Measurements from ENCODE around the gene ETFA. TPM values are rescaled to one million over a fixed set of nuclear protein-coding genes. Genes with fewer than 3 reads are reported as not detected.
A peak's percentile ranks its signal among the peaks of the same experiment; 100 is the strongest.

ETFA gene
- total and polyA plus RNA-seq, 9 of the 15 experiments (the other 6 are each of a cell fraction or from before 2014, with no cell fraction given), result 130 to 543 (median 232) TPM

DNA sequence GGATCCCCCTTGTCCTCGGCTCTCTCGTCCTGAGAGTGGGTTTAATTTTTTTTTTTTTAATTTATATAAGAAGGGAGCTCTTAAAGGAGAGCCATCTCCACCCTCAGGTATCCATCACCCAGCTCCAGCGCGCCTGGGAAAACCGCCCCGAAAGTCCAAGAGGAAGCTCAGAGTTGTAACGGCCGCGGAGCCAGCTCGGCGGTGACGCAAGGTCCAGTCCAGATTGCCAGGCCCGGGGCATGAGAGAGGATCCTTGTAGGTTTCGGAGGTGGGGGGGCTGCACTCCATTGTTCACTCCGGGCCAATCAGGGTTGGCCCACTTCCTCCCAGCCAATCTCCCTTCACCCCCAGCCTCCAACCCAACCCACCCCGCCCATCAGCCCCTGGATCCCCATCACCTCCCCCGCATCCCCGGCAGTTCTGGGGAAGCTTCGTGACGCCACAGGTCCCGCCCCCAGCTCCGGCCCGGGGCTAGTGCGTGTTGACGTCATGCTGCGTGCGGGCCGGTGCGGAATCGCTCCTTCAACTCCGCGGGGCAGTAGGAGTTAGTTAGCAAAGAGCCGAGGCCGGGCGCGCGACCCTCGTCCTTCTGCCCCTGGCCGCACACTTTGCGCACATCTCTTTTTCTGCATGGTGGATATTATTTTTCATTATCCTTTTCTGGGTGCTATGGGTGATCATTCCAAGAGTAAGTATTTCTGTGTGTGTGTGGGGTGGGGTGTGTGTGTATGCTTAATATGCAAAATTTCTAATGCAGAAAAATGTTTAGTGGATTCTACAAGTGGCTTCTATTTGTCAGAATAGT is 25.2 kb upstream of the ETFA start, which contains the start of gene ISL2 (continued):
- no peak for TF ChIP-seq RREB1 (CRISPR knock-in tag; IDR thresholded peaks at IDR 0.05)
- TF ChIP-seq ARID2 (IDR thresholded peaks at IDR 0.05), result no peak
- TF ChIP-seq JUN (IDR thresholded peaks at IDR 0.05; ENCODE audit: borderline replicate concordance, low read depth, low read length), result peak; percentile 44; the same call in 1 of the 2 replicates
- no peak for TF ChIP-seq JUN (CRISPR knock-in tag; IDR thresholded peaks at IDR 0.05; ENCODE audit: borderline replicate concordance)
- no peak for TF ChIP-seq ZNF354B (CRISPR knock-in tag; IDR thresholded peaks at IDR 0.05)
- TF ChIP-seq CXXC5 (CRISPR knock-in tag; IDR thresholded peaks at IDR 0.05), result peak; percentile 91
- TF ChIP-seq LARP7 (IDR thresholded peaks at IDR 0.05), result no peak
- no peak for TF ChIP-seq NCOA4 (IDR thresholded peaks at IDR 0.05; ENCODE audit: partially characterized antibody)
- TF ChIP-seq, protein P1, sequence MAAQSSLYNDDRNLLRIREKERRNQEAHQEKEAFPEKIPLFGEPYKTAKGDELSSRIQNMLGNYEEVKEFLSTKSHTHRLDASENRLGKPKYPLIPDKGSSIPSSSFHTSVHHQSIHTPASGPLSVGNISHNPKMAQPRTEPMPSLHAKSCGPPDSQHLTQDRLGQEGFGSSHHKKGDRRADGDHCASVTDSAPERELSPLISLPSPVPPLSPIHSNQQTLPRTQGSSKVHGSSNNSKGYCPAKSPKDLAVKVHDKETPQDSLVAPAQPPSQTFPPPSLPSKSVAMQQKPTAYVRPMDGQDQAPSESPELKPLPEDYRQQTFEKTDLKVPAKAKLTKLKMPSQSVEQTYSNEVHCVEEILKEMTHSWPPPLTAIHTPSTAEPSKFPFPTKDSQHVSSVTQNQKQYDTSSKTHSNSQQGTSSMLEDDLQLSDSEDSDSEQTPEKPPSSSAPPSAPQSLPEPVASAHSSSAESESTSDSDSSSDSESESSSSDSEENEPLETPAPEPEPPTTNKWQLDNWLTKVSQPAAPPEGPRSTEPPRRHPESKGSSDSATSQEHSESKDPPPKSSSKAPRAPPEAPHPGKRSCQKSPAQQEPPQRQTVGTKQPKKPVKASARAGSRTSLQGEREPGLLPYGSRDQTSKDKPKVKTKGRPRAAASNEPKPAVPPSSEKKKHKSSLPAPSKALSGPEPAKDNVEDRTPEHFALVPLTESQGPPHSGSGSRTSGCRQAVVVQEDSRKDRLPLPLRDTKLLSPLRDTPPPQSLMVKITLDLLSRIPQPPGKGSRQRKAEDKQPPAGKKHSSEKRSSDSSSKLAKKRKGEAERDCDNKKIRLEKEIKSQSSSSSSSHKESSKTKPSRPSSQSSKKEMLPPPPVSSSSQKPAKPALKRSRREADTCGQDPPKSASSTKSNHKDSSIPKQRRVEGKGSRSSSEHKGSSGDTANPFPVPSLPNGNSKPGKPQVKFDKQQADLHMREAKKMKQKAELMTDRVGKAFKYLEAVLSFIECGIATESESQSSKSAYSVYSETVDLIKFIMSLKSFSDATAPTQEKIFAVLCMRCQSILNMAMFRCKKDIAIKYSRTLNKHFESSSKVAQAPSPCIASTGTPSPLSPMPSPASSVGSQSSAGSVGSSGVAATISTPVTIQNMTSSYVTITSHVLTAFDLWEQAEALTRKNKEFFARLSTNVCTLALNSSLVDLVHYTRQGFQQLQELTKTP (IDR thresholded peaks at IDR 0.05; ENCODE audit: low read depth in 1 of 2, partially characterized antibody in 2 of 2), result no peak
- no peak for TF ChIP-seq E2F8 (IDR thresholded peaks at IDR 0.05; ENCODE audit: low read depth, partially characterized antibody)
- no peak for TF ChIP-seq RBM17 (IDR thresholded peaks at IDR 0.05; ENCODE audit: borderline replicate concordance, low read depth, low read length)
- no peak for TF ChIP-seq PATZ1 (CRISPR knock-in tag; IDR thresholded peaks at IDR 0.05; ENCODE audit: borderline replicate concordance)
